ENCODE results near the gene PAQR4. TPM values are rescaled to one million over a fixed set of nuclear protein-coding genes. Genes with fewer than 3 reads are reported as not detected.

The PAQR4 gene
- total and polyA plus RNA-seq, 8 donors: 9.5 to 20.1 (median 15.4) TPM

GRCh38 chr16:3019594-3020246 lies 50.6 kb downstream of the PAQR4 start:
- peak overlapping the region; percentile 79 to 83 for H3K4me3 ChIP-seq

GRCh38 chr16:3020247-3020603 lies 51.1 kb downstream of the PAQR4 start, which contains the start of gene TNFRSF12A:
Gene TNFRSF12A (plus strand): TSS chr16:3020368. CDS start chr16:3020398, 30 bp downstream.
- Histone ChIP-seq H3K4me1 (peaks cover 35 to 56% of the 10 kb centered on the region in 2 donors), H3K27ac (peak within 1 kb of the TSS; percentile 94 to 97), H3K36me3 (peaks cover 0 to 5% of the 10 kb centered on the region in 2 donors), H3K4me3 (peak within 1 kb of the TSS; percentile 79 to 83), H3K27me3 (peaks cover 9 to 30% of the 10 kb centered on the region in 2 donors), H3K9me3 (no peaks in the 10 kb centered on the region)
- intact Hi-C loops (cut with DNase I): no loop called here
- DNase-seq (peak in 3 of 4 donors; percentile 79 to 95 (median 84)), ATAC-seq (peak; percentile 41)
- peak in 1 of 2 donors; percentile 16 for TF ChIP-seq CTCF (IDR thresholded peaks at IDR 0.05)

More at GRCh38 chr16:3019594-3020246, 50.6 kb downstream of the PAQR4 start:
- no peak for TF ChIP-seq CTCF (IDR thresholded peaks at IDR 0.05)
- intact Hi-C loops (cut with DNase I): no loop called here
- peak overlapping the region; percentile 94 to 97 for H3K27ac ChIP-seq
- peaks cover 9 to 34% of the 10 kb centered on the region in 2 donors for H3K27me3 ChIP-seq
- peaks cover 0 to 5% of the 10 kb centered on the region in 2 donors for H3K36me3 ChIP-seq
- DNase-seq: no peak
- H3K4me1 ChIP-seq: peaks cover 32 to 51% of the 10 kb centered on the region in 2 donors
- ATAC-seq: no peak
- H3K9me3 ChIP-seq: no peaks in the 10 kb centered on the region

- no peaks in the 10 kb centered on the region for H3K9me3 ChIP-seq
- peaks cover 9 to 27% of the 10 kb centered on the region in 2 donors for H3K27me3 ChIP-seq
- peaks cover 35 to 61% of the 10 kb centered on the region in 2 donors for H3K4me1 ChIP-seq
- intact Hi-C loops (cut with DNase I): no loop called here
- peak overlapping the region; percentile 79 to 83 for H3K4me3 ChIP-seq
- peak in 1 of 2 donors; percentile 5 for TF ChIP-seq CTCF (IDR thresholded peaks at IDR 0.05)
- H3K27ac ChIP-seq: peak overlapping the region; percentile 94 to 97
- DNase-seq: peak in 3 of 4 donors; percentile 75 to 94 (median 84)
- H3K36me3 ChIP-seq: peaks cover 0 to 9% of the 10 kb centered on the region in 2 donors
- peak; percentile 57 for ATAC-seq
These were observed 51.7 kb downstream of the PAQR4 start for GRCh38 chr16:3020604-3021448.

GRCh38 chr16:3021449-3022207 lies 52.5 kb downstream of the PAQR4 start:
- Histone ChIP-seq H3K4me1 (peaks cover 35 to 61% of the 10 kb centered on the region in 2 donors), H3K27ac (peak overlapping the region; percentile 94 to 97), H3K36me3 (peaks cover 0 to 17% of the 10 kb centered on the region in 2 donors), H3K9me3 (no peaks in the 10 kb centered on the region), H3K4me3 (peak overlapping the region; percentile 79 to 83), H3K27me3 (peaks cover 9 to 24% of the 10 kb centered on the region in 2 donors)
- peak in 1 of 2 donors; percentile 30 for TF ChIP-seq CTCF (IDR thresholded peaks at IDR 0.05)
- intact Hi-C loops (cut with DNase I): no loop called here
- ATAC-seq (peak; percentile 64), DNase-seq (peak in 2 of 4 donors; percentile 67 to 91)
